H9 (cell line): ENCODE results near the gene FHIT. TPM values are rescaled to one million over a fixed set of nuclear protein-coding genes. Genes with fewer than 3 reads are reported as not detected.

Experiments used
- DNase-seq: peaks from one replicate; pipeline ENCODE4 v3.0.0-alpha.2; 2017
- H2AFZ ChIP-seq: one replicate; pipeline ENCODE4 v1.6.1; 2013; ENCODE audit warnings: mild to moderate bottlenecking, low read length, control low read depth, moderate library complexity
- H2AK5ac ChIP-seq: 2 replicates; pipeline ENCODE4 v1.6.1; 2013; ENCODE audit warnings: low read length, control low read depth, mixed read lengths; ENCODE audit not compliant: insufficient read length
- H2BK120ac ChIP-seq: one replicate; pipeline ENCODE4 v1.6.1; 2013; ENCODE audit warnings: low read depth, mild to moderate bottlenecking, low read length, control low read depth, inconsistent platforms; ENCODE audit not compliant: poor library complexity, severe bottlenecking
- H2BK12ac ChIP-seq: 2 replicates; pipeline ENCODE4 v1.6.1; 2013; ENCODE audit warnings: low read length, control low read depth, mixed read lengths, low read depth; ENCODE audit not compliant: insufficient read length
- H2BK15ac ChIP-seq: 2 replicates; pipeline ENCODE4 v1.6.1; 2013; ENCODE audit warnings: low read depth, low read length, control low read depth
- H2BK20ac ChIP-seq: one replicate; pipeline ENCODE4 v1.6.1; 2013; ENCODE audit warnings: low read depth, mild to moderate bottlenecking, low read length, control low read depth, inconsistent platforms; ENCODE audit not compliant: poor library complexity, severe bottlenecking
- H2BK5ac ChIP-seq: 2 replicates; pipeline ENCODE4 v1.6.1; 2013; ENCODE audit warnings: low read length, control low read depth, mixed read lengths; ENCODE audit not compliant: insufficient read length
- H3K14ac ChIP-seq: 2 replicates; pipeline ENCODE4 v1.6.1; 2013; ENCODE audit warnings: low read length, control low read depth; ENCODE audit not compliant: insufficient read depth
- H3K18ac ChIP-seq: 2 replicates; pipeline ENCODE4 v1.6.1; 2013; ENCODE audit warnings: low read depth, mild to moderate bottlenecking, mixed read lengths, low read length, control low read depth; ENCODE audit not compliant: insufficient read length
- H3K23ac ChIP-seq: 2 replicates; pipeline ENCODE4 v1.6.1; 2013; ENCODE audit warnings: low read length, control low read depth, mixed read lengths, low read depth; ENCODE audit not compliant: insufficient read length
- H3K23me2 ChIP-seq: 2 replicates; pipeline ENCODE4 v1.6.1; 2013; ENCODE audit warnings: low read depth, mild to moderate bottlenecking, mixed read lengths, low read length, control low read depth; ENCODE audit not compliant: insufficient read length, poor library complexity, severe bottlenecking
- H3K27ac ChIP-seq: 2 replicates; pipeline ENCODE4 v1.5.1; 2013; ENCODE audit warnings: low read length, control low read depth, mixed read lengths, low read depth; ENCODE audit not compliant: insufficient read length
- H3K27me3 ChIP-seq: 2 replicates; pipeline ENCODE4 v1.6.1; 2013; ENCODE audit warnings: low read length, control low read depth, inconsistent platforms; ENCODE audit not compliant: insufficient read depth
- H3K4ac ChIP-seq: 2 replicates; pipeline ENCODE4 v1.6.1; 2013; ENCODE audit warnings: low read depth, mild to moderate bottlenecking, control low read depth, inconsistent platforms, low read length, moderate library complexity
- H3K4me1 ChIP-seq: 2 replicates; pipeline ENCODE4 v1.6.1; 2013; ENCODE audit warnings: low read length, control low read depth, inconsistent platforms; ENCODE audit not compliant: insufficient read depth
- H3K4me2 ChIP-seq: 2 replicates; pipeline ENCODE4 v1.6.1; 2013; ENCODE audit warnings: low read length, control low read depth, mixed read lengths; ENCODE audit not compliant: insufficient read length, insufficient read depth
- H3K56ac ChIP-seq: 2 replicates; pipeline ENCODE4 v1.6.1; 2013; ENCODE audit warnings: low read depth, mild to moderate bottlenecking, mixed read lengths, low read length, control low read depth; ENCODE audit not compliant: insufficient read length
- H3K79me1 ChIP-seq: 2 replicates; pipeline ENCODE4 v1.6.1; 2013; ENCODE audit warnings: low read depth, mild to moderate bottlenecking, moderate library complexity, low read length, control low read depth, inconsistent platforms; ENCODE audit not compliant: insufficient read depth, poor library complexity, severe bottlenecking
- H3K79me2 ChIP-seq: 2 replicates; pipeline ENCODE4 v1.6.1; 2013; ENCODE audit warnings: low read length, control low read depth, inconsistent platforms; ENCODE audit not compliant: insufficient read depth
- H3K9ac ChIP-seq: 2 replicates; pipeline ENCODE4 v1.6.1; 2013; ENCODE audit warnings: low read length, control low read depth, mixed read lengths; ENCODE audit not compliant: insufficient read length; ENCODE audit errors: extremely low read depth
- H3K9me3 ChIP-seq: one replicate; pipeline ENCODE4 v1.6.1; 2013; ENCODE audit warnings: low read depth, low read length, inconsistent platforms; ENCODE audit not compliant: control insufficient read depth
- H3T11ph ChIP-seq: one replicate; pipeline ENCODE4 v1.6.1; 2013; ENCODE audit warnings: mild to moderate bottlenecking, low read length, control low read depth, inconsistent platforms
- H4K20me1 ChIP-seq: one replicate; pipeline ENCODE4 v1.6.1; 2013; ENCODE audit not compliant: control insufficient read depth, insufficient read length, insufficient read depth
- H4K5ac ChIP-seq: 2 replicates; pipeline ENCODE4 v1.6.1; 2013; ENCODE audit warnings: low read depth, mild to moderate bottlenecking, mixed read lengths, low read length, control low read depth; ENCODE audit not compliant: insufficient read length
- H4K8ac ChIP-seq: replicated peaks from 2 replicates; pipeline ENCODE4 v1.6.1; 2013; ENCODE audit warnings: low read length, control low read depth, mixed read lengths, low read depth; ENCODE audit not compliant: insufficient read length
- H4K91ac ChIP-seq: 2 replicates; pipeline ENCODE4 v1.6.1; 2013; ENCODE audit warnings: low read depth, mild to moderate bottlenecking, moderate library complexity, mixed read lengths, low read length, control low read depth; ENCODE audit not compliant: insufficient read length
- H3K27ac Mint-ChIP-seq, 3 experiments: 2 replicates in 2 of 3; 3 replicates in 1 of 3; pipeline ENCODE4 v1.8.0; 2020 to 2021; ENCODE audit warnings: mixed read lengths in 3 of 3, mild to moderate bottlenecking in 1 of 3, moderate library complexity in 1 of 3
- H3K27me3 Mint-ChIP-seq: 2 replicates; pipeline ENCODE4 v1.8.0; 2021; ENCODE audit warnings: low read depth, mild to moderate bottlenecking, moderate library complexity, mixed read lengths
- H3K36me3 Mint-ChIP-seq, 3 experiments: 2 replicates in 2 of 3; 3 replicates in 1 of 3; pipeline ENCODE4 v1.8.0; 2020 to 2021; ENCODE audit warnings: low read depth in 3 of 3, mixed read lengths in 3 of 3; ENCODE audit not compliant: insufficient read depth in 1 of 3
- H3K4me1 Mint-ChIP-seq, 2 experiments: 2 replicates each; pipeline ENCODE4 v1.8.0; 2020; ENCODE audit warnings: mixed read lengths in 2 of 2
- H3K4me3 Mint-ChIP-seq, 2 experiments: 2 replicates in 1 of 2; 3 replicates in 1 of 2; pipeline ENCODE4 v1.8.0; 2020 to 2021; ENCODE audit warnings: mild to moderate bottlenecking in 2 of 2, mixed read lengths in 2 of 2, moderate library complexity in 1 of 2
- H3K9me3 Mint-ChIP-seq, 2 experiments: 2 replicates in 1 of 2; 3 replicates in 1 of 2; pipeline ENCODE4 v1.8.0; 2020; ENCODE audit warnings: mild to moderate bottlenecking in 2 of 2, mixed read lengths in 2 of 2, moderate library complexity in 1 of 2
- CTCF ChIP-seq: fragments of 200-600 bp; sonication (generic); conservative IDR thresholded peaks from 3 replicates; pipeline ENCODE4 v1.8.0; 2021; ENCODE audit warnings: antibody characterized with exemption, mild to moderate bottlenecking
- WGBS: extraction: QIAGEN DNeasy Blood & Tissue Kit; methylation state at CpG from one replicate; pipeline ENCODE4 v1.1.7; 2013; ENCODE audit warnings: missing lambda C conversion rate, low lambda C conversion rate, mixed read lengths; ENCODE audit not compliant: insufficient read length; ENCODE audit errors: extremely low coverage; 5-methylcytosine and 5-hydroxymethylcytosine counted together
- total RNA-seq: library from RNA; stranded (reverse); gene quantifications from 2 replicates; pipeline ENCODE4 v1.2.1, GENCODE V29; 2021

Gene FHIT
- total RNA-seq, 1 experiment from 2014 or later, result 3.0 TPM

DNA sequence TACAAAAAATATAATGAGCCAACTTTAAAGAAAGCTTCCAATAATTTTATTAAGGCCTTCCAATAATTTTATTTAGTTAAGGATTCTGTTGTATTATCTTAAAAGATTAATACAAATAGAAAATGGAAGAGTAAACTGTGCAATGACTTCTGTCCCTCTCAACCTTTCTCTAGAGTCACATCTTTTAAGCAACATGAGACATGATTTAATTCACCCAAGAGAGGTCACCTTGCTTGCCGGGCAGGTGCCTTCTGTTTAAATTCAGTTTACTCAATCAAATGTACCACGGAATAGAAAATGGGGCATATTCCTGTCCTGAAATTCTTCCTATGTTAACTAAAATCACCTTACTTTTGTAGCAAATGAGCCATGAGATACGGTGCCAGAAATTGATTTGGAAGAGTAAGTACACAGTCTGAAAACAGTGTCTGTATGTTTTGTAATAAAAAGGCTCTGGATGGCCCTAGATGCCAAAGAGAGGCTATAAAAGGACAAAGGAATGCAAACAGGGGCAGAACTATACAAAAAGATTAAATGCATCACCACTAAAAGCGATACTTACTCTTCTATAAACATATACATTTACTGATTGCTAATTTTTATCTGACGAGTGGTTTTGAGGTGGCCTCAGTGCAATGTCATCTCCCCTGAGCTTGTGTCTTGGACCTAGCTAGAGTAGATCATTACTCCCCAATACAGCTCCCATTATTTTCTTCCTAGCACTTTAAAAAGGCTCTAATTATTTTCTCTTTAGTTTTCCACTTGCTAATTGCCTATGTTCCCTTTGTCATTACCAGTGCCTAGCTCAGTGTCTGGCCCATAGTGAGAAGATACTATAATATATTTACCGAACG, 134.0 kb downstream of the FHIT start:
- TF ChIP-seq CTCF, result no peak
- no peak overlapping the region for H3K4me2 ChIP-seq

More for the DNA sequence above, 134.0 kb downstream of the FHIT start:
- no peaks in the 10 kb centered on the region for H3K4me1 ChIP-seq
- H3K14ac ChIP-seq, result no peak overlapping the region
- H2BK20ac ChIP-seq, result no peak overlapping the region
- H3K4ac ChIP-seq, result no peak overlapping the region
- H2BK15ac ChIP-seq, result no peak overlapping the region
- H3K36me3 Mint-ChIP-seq, result peaks cover 1 to 9% (median 8%) of the 10 kb centered on the region in 3 experiments; a peak in 6 of 7 replicates
- H3T11ph ChIP-seq, result no peak overlapping the region
- H2BK12ac ChIP-seq, result no peak overlapping the region
- H4K91ac ChIP-seq, result no peak overlapping the region
- no peaks in the 10 kb centered on the region for H3K4me1 Mint-ChIP-seq
- no peak overlapping the region for H3K23ac ChIP-seq
- H3K9me3 Mint-ChIP-seq, result peaks cover 2 to 10% of the 10 kb centered on the region in 2 experiments; a peak in 4 of 5 replicates
- H3K23me2 ChIP-seq, result no peaks in the 10 kb centered on the region
- no peak overlapping the region for H4K8ac ChIP-seq
- no peak overlapping the region for H3K4me3 Mint-ChIP-seq
- no CpG with 5 or more reads among the region's 7 CpGs for WGBS
- H2BK120ac ChIP-seq, result no peak overlapping the region
- no peak overlapping the region for H3K18ac ChIP-seq
- no peak overlapping the region for H4K5ac ChIP-seq
- H2BK5ac ChIP-seq, result no peak overlapping the region
- H2AFZ ChIP-seq, result no peak overlapping the region
- H3K79me2 ChIP-seq, result no peaks in the 10 kb centered on the region
- H4K20me1 ChIP-seq, result no peaks in the 10 kb centered on the region
- H3K9ac ChIP-seq, result no peak overlapping the region
- no peak overlapping the region for H3K27ac ChIP-seq
- H3K56ac ChIP-seq, result no peak overlapping the region
- DNase-seq, result no peak
- H3K9me3 ChIP-seq, result no peaks in the 10 kb centered on the region
- no peak overlapping the region for H3K27ac Mint-ChIP-seq
- peaks cover 2% of the 10 kb centered on the region; the same call in 1 of the 2 replicates for H3K27me3 Mint-ChIP-seq
- H3K27me3 ChIP-seq, result no peaks in the 10 kb centered on the region
- no peak overlapping the region for H2AK5ac ChIP-seq
- no peaks in the 10 kb centered on the region for H3K79me1 ChIP-seq
